G401 (cell line): ENCODE results near the gene TLE7. TPM values are rescaled to one million over a fixed set of nuclear protein-coding genes. Genes with fewer than 3 reads are reported as not detected.

Experiments used
- DNase-seq: peaks from one replicate; pipeline ENCODE4 v3.0.0-alpha.2; 2015; ENCODE audit warnings: low spot score
- in situ Hi-C: cut with HindIII; loops from 2 replicates; pipeline ENCODE4 v1.10.0; 2016; ENCODE audit warnings: low sequenced_read_pairs, mixed read lengths
- total RNA-seq: library from RNA; depleted of rRNA; stranded (reverse); fragments of >200 nt; shearing (Covaris generic); gene quantifications from 2 replicates; pipeline ENCODE4 v1.2.3, GENCODE V29; 2014

The TLE7 gene
- total RNA-seq, 1 experiment from 2014 or later, result not detected

DNA sequence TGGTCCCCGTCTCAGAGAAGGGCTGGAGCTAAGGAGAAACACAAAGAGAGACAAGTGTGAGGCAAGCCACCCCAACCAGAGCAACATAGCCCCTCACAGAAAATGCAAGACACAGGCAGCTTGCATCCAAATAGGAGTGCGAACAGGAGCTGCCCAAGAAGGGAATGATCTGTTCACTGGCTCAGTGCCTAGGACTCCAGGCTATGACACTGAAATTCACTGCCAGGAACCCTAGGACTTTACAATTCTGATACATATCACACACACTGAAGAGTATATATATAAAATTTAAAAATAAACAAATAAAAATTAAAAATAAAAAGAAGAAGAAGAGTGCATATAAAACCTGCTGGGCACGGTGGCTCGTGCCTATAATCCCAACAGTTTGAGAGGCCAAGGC is 14.9 kb upstream of the TLE7 start:
- in situ Hi-C loops, result no loop called here
- DNase-seq, result no peak

DNA sequence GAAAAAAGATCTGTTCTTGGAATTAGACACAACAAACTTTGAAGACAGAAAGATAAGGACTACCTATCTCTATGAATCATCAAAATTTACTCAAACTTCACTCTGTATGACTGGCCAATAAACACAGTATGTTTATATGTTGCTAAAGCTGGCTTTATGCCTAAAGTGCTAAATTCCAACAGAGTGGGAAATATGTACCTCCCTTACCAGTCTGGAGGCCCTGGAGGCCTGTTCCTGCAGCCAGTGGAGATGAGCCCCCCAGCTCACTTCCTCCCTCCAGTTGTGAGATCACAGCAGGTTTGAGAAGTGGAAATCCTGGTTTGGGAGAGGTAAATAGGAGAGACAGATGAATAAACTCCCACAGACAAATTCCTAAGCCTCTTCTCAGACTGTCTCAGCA is 11.2 kb upstream of the TLE7 start:
- no peak for DNase-seq
- in situ Hi-C loops, result no loop called here

- in situ Hi-C loops, result no loop called here
These were observed 7.2 kb upstream of the TLE7 start for GRCh38 chr16:71449020-71449419.

GRCh38 chr16:71448274-71448866 is 6.5 kb upstream of the TLE7 start:
- DNase-seq, result no peak
- in situ Hi-C loops, result no loop called here

More at GRCh38 chr16:71449020-71449419, 7.2 kb upstream of the TLE7 start:
- no peak for DNase-seq

DNA sequence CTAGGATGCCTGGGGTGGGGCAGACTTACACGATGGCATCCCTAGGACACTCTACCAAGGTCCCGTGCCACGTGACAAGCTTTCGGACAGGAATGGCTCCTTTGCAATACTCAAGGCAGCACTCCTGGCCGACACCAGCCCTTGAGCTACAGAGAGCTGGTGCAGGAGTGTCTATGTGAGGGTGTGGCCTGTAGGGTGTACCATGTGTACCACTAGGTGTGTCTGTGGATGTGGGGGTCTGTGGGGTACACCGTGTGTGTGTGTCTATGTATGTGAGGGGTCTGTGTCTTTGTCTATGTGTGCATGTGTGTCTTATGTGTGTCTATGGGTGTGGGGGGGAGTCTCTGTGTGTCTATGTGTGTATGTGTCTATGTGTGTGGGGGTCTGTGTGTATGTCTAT is 1.9 kb upstream of the TLE7 start:
- in situ Hi-C loops, result no loop called here
- DNase-seq, result no peak

DNA sequence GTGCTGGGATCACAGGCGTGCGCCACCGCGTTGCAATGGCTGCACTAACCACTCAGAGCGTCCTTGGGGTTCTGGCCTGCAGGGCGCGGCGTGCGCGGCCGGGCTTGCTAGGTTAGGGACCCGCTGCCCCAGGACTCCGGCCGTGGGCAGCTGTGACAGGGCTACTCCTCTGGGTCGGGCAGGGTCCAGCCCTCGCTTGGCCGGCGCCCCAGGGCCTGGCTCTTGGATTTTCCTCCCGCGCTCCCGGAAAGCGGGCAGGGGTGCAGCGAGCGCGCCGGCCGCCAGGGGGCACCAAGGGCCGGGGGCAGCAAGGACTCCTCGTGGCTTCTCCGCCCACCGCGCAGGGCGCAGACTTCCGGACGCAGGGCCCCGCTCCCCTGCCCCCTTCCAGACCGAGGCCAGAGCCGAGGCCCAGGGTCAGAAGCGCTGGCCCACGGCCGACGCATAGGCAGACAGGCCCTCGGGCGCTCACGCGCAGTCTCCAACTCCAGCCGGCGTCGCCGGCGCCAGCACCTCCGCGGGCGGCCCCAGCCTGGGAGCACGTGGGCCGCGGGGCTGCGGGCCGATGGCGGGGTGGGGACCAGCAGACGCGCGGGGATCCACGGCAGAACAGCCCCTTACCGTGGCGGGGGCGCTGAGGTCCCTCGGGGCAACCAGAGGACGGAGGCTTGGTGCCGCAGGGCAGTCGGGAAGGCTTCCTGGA is 355 bp downstream of the TLE7 start:
- no peak for DNase-seq
- in situ Hi-C loops, result no loop called here

- in situ Hi-C loops, result no loop called here
- DNase-seq, result no peak
These were observed 1.0 kb downstream of the TLE7 start for GRCh38 chr16:71440669-71441347.

DNA sequence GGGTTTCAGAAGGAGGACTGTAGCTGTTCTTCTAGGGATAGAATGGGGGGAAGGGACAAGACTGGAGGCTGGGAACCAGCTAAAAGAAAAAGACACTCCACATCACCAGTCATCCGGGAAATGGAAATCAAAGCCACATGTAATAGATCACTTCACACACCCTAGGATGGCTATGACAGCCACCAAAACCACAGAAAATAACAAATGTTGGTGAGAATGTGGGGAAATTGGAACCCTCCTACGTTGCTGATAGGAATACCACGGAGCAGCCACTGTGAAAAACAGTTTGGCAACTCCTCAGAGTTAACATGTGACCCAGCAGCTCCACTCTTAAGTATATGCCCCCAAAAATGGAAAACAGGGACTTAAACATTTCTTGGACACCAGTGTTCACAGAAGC is 2.3 kb downstream of the TLE7 start:
- in situ Hi-C loops, result no loop called here
- no peak for DNase-seq

DNA sequence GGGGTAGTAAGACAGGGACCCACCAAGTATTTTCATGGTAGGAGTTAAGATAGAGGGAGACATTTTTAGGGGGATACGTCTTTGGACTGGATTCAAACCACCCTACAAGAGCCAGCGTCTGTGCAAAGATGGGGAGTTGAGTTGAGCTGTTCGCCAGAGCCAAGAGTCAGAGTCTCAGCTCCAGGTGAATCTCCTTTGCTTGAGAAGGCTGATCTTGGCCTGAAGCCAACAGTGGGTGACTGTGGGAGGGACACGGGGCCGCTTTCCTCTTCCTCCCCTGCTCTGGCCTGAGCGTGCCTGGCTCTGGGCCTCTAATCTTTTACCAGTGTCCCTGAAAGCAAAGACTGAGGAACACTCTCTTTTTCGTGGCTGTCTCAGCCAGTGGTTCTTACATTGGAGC is 5.4 kb downstream of the TLE7 start:
- no peak for DNase-seq
- in situ Hi-C loops, result no loop called here

- in situ Hi-C loops, result no loop called here
- no peak for DNase-seq
These were observed 8.9 kb downstream of the TLE7 start for GRCh38 chr16:71432906-71433305.

GRCh38 chr16:71431991-71432390 is 9.9 kb downstream of the TLE7 start:
- no peak for DNase-seq
- in situ Hi-C loops, result no loop called here

- in situ Hi-C loops, result no loop called here
These were observed 10.7 kb downstream of the TLE7 start for GRCh38 chr16:71431176-71431575.

GRCh38 chr16:71430744-71431143 is 11.1 kb downstream of the TLE7 start:
- DNase-seq, result no peak
- in situ Hi-C loops, result no loop called here

More at GRCh38 chr16:71431176-71431575, 10.7 kb downstream of the TLE7 start:
- DNase-seq, result no peak

- DNase-seq, result no peak
- in situ Hi-C loops, result no loop called here
These were observed 12.3 kb downstream of the TLE7 start for GRCh38 chr16:71429581-71429980.

- no peak for DNase-seq
- in situ Hi-C loops, result no loop called here
These were observed 13.0 kb downstream of the TLE7 start for GRCh38 chr16:71428883-71429282.

- in situ Hi-C loops, result no loop called here
- DNase-seq, result no peak
These were observed 13.5 kb downstream of the TLE7 start for GRCh38 chr16:71428385-71428784.

DNA sequence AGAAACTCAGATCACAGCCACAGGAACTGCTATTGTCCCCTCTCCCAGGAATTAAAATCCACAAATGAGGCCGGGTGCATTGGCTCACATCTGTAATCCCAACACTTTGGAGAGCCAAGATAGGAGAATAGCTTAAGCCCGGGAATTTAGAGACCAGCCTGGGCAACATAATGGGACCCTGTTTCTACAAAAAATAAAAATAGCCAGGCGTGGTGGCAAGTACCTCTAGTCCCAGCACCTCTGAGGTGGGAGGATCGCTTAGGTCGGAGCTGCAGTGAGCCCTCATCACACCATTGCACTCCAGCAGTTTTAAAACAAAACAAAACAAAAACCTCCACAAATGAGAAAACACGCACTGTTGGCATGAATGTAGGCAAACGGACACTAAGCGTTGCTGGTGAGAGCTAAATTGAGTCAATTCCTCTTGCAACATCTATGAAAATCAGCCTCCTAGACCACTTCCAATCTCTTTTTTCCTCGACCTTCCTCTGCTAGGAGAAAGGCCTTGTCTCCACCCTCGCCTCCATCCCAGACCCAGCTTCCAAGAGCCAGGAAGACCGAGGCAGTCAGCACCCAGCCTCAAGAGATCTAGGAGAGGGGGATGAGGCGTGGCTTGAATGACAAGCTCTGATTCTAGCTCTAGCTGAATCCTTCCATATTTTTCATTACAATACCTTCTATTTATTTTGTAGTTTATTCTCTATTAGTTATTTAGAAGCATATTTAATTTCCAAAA is 14.8 kb downstream of the TLE7 start:
- in situ Hi-C loops, result no loop called here
- no peak for DNase-seq

GRCh38 chr16:71426069-71426879 is 15.6 kb downstream of the TLE7 start:
- in situ Hi-C loops, result no loop called here
- DNase-seq, result peak; percentile 71

GRCh38 chr16:71425746-71426068 is 16.1 kb downstream of the TLE7 start:
- DNase-seq, result no peak
- in situ Hi-C loops, result no loop called here
